SK-N-SH (cell line): ENCODE measurements around the gene TTC27.

ENCODE experiments used
- CHD2 ChIP-seq: fragments of 150-350 bp; IDR thresholded peaks from 2 replicates; pipeline ENCODE4 v1.6.1; 2018; ENCODE audit warnings: low read length; ENCODE audit not compliant: partially characterized antibody
- MXI1 ChIP-seq: IDR thresholded peaks from 2 replicates; pipeline ENCODE4 v1.6.1; 2012; ENCODE audit warnings: mild to moderate bottlenecking, low read depth, low read length, improper control_type of control experiment
- RCOR1 ChIP-seq: fragments of 150-350 bp; IDR thresholded peaks from 2 replicates; pipeline ENCODE4 v1.6.1; 2017; ENCODE audit warnings: antibody characterized with exemption, low read length
- TAF1 ChIP-seq: IDR thresholded peaks from 2 replicates; pipeline ENCODE4 v1.6.1; 2012; ENCODE audit warnings: low read depth, mild to moderate bottlenecking, low read length, moderate library complexity, borderline replicate concordance
- ZBTB33 ChIP-seq: IDR thresholded peaks from 2 replicates; pipeline ENCODE4 v1.4.0; 2012; ENCODE audit warnings: low read depth, borderline replicate concordance
- TF ChIP-seq, protein P1 (sequence below): fragments of 200-600 bp; sonication (generic); IDR thresholded peaks from 2 replicates; pipeline ENCODE4 v1.6.1; 2017; ENCODE audit warnings: antibody characterized with exemption, mild to moderate bottlenecking, moderate library complexity

GRCh38 chr2:32715981-32716380 is 88.1 kb downstream of the TTC27 start:
- TF ChIP-seq CHD2 (no peak), RCOR1 (no peak), MXI1 (no peak), TAF1 (no peak), ZBTB33 (no peak)
- TF ChIP-seq, protein P1, sequence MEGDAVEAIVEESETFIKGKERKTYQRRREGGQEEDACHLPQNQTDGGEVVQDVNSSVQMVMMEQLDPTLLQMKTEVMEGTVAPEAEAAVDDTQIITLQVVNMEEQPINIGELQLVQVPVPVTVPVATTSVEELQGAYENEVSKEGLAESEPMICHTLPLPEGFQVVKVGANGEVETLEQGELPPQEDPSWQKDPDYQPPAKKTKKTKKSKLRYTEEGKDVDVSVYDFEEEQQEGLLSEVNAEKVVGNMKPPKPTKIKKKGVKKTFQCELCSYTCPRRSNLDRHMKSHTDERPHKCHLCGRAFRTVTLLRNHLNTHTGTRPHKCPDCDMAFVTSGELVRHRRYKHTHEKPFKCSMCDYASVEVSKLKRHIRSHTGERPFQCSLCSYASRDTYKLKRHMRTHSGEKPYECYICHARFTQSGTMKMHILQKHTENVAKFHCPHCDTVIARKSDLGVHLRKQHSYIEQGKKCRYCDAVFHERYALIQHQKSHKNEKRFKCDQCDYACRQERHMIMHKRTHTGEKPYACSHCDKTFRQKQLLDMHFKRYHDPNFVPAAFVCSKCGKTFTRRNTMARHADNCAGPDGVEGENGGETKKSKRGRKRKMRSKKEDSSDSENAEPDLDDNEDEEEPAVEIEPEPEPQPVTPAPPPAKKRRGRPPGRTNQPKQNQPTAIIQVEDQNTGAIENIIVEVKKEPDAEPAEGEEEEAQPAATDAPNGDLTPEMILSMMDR, result no peak
